HEK293T (cell line): ENCODE measurements around the gene RAB6B.

Source experiments
- CTCF ChIA-PET: fragments of 350-600 bp; formaldehyde crosslinking; extraction: SDS; loops from one replicate; lab custom pipeline; 2021; ENCODE audit warnings: antibody characterized with exemption, inconsistent platforms; lab: Yijun Ruan, JAX
- POLR2A ChIA-PET: fragments of 350-600 bp; formaldehyde crosslinking; extraction: SDS; loops from one replicate; lab custom pipeline; 2020; ENCODE audit warnings: antibody characterized with exemption, inconsistent platforms; lab: Yijun Ruan, JAX
- DNase-seq: peaks from one replicate; pipeline ENCODE4 v3.0.0; 2012; ENCODE audit warnings: mixed read lengths; ENCODE audit errors: extremely low spot score
- ARNT ChIP-seq: fragments of 450-650 bp; IDR thresholded peaks from 2 replicates; pipeline ENCODE4 v1.6.1; 2017; ENCODE audit warnings: mild to moderate bottlenecking
- BHLHE40 ChIP-seq: fragments of 450-650 bp; IDR thresholded peaks from 2 replicates; pipeline ENCODE4 v1.6.1; 2016; ENCODE audit warnings: mild to moderate bottlenecking, moderate library complexity, borderline replicate concordance
- CTBP1 ChIP-seq: fragments of 450-650 bp; IDR thresholded peaks from 2 replicates; pipeline ENCODE4 v1.6.1; 2016; ENCODE audit warnings: borderline replicate concordance
- ELF4 ChIP-seq: fragments of 450-650 bp; IDR thresholded peaks from 2 replicates; pipeline ENCODE4 v1.6.1; 2017; ENCODE audit warnings: antibody characterized with exemption
- FOXA1 ChIP-seq: fragments of 450-650 bp; IDR thresholded peaks from 2 replicates; pipeline ENCODE4 v1.6.1; 2016; ENCODE audit warnings: mild to moderate bottlenecking
- FOXK2 ChIP-seq: fragments of 450-650 bp; IDR thresholded peaks from 2 replicates; pipeline ENCODE4 v1.6.1; 2016; ENCODE audit warnings: mild to moderate bottlenecking
- FOXM1 ChIP-seq: fragments of 450-650 bp; IDR thresholded peaks from 2 replicates; pipeline ENCODE4 v1.6.1; 2017; ENCODE audit warnings: mild to moderate bottlenecking, borderline replicate concordance
- HDGF ChIP-seq: fragments of 450-650 bp; IDR thresholded peaks from 2 replicates; pipeline ENCODE4 v1.6.1; 2017; ENCODE audit warnings: antibody characterized with exemption, borderline replicate concordance
- L3MBTL2 ChIP-seq: fragments of 450-650 bp; conservative IDR thresholded peaks from 2 replicates; pipeline ENCODE4 v1.6.1; 2016; ENCODE audit warnings: mild to moderate bottlenecking
- LEF1 ChIP-seq: fragments of 450-650 bp; IDR thresholded peaks from 2 replicates; pipeline ENCODE4 v1.6.1; 2017; ENCODE audit warnings: mild to moderate bottlenecking, borderline replicate concordance
- NFRKB ChIP-seq: fragments of 450-650 bp; IDR thresholded peaks from 2 replicates; pipeline ENCODE4 v1.6.1; 2016; ENCODE audit warnings: mild to moderate bottlenecking, moderate library complexity
- SP1 ChIP-seq: fragments of 450-650 bp; IDR thresholded peaks from 2 replicates; pipeline ENCODE4 v1.6.1; 2017
- SUZ12 ChIP-seq: fragments of 450-650 bp; IDR thresholded peaks from 2 replicates; pipeline ENCODE4 v1.6.1; 2016; ENCODE audit warnings: mild to moderate bottlenecking
- TARDBP ChIP-seq: fragments of 450-650 bp; IDR thresholded peaks from 2 replicates; pipeline ENCODE4 v1.6.1; 2016
- ZNF384 ChIP-seq: fragments of 450-650 bp; IDR thresholded peaks from 2 replicates; pipeline ENCODE4 v1.6.1; 2016
- TF ChIP-seq, protein P1 (sequence below): fragments of 450-650 bp; IDR thresholded peaks from 2 replicates; pipeline ENCODE4 v1.6.1; 2016

The RAB6B gene

DNA sequence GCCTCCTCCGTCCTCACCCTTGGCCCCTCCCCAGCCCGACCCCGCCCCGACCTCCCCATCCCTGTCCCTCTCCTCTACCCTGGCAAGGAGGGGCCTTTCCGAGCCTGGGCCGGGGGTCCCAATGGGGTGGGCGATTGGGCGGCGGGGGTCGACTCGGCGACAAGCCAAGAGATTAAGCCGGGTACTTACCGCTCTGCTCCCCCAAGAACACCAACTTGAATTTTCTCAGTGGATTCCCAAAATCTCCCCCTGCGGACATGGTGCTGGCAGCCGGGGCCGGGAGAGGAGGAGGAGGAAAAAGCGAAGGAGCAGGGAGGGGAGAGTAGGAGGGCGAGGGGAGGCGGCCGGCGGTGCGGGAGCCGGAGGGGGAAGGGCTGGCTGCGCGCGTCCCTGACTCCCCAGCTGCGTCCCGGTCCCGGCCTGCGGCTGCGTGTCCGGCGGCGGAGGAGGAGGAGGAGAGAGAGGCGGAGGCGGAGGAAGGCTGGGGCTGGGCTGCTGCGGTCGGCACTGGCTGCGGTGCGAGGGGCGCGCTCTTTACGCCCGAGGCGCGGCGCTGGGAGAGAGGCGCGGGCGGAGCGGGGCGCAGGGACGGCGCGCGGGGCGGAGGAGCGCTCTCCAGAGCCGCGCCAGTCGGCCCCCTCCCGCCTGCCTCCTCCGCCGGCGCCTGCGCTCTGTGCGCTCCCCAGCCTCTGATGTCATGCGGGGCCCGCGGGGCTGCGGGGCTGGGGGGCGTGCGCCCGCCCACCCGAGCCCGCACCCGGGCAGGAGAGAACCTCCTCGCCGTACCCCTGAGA, at the start of gene RAB6B:
TSS of gene RAB6B (minus strand) at position 675 of the 794 bp plus-strand sequence. CDS start at position 259, 416 bp downstream.
- CTCF ChIA-PET, result no interaction called here
- TF ChIP-seq CTBP1 (peak; percentile 53; the same call in 1 of the 2 replicates), SP1 (no peak)
- DNase-seq, result peak; percentile 86
- POLR2A ChIA-PET, result no interaction called here

DNA sequence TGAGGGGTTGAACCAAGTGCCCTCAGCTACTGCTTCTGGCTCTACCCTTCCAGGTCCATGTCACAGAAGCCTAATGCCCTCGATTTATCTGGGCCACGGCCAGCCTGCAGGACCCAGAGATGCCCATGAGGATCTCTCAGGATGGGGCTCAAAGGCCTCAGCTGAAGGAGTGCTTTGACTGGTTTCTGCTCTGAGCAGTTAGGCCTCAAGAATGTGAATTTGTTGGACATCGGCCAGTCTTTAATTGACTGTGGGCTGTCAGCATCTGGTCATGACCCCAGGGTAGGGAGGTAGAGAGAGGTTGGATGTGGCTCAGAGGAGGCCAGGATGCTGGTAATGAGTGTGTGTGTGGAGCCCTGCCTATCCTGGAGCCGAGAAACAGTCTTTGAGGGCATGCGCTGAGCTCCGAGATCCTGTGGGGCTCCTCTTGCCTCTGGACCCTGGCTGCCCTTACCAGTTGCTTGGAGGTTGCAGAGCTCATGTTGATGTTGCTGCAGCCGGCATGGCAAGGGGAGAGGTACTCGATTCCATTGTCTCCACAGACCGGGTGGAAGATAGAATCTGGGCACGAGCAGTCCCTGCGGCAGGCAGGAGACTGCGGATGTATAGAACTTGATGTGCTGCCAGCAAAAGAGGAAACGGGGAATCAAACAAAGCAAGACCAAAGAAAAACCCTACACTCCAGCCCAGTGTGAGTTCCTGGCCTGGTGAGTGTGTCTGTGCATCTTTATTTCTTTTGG, 49.1 kb upstream of the RAB6B start:
- POLR2A ChIA-PET, result no interaction called here
- DNase-seq, result no peak
- CTCF ChIA-PET, result no interaction called here
- TF ChIP-seq TARDBP (no peak), LEF1 (no peak), ZNF384 (no peak), NFRKB (no peak), FOXM1 (no peak), ARNT (no peak)

DNA sequence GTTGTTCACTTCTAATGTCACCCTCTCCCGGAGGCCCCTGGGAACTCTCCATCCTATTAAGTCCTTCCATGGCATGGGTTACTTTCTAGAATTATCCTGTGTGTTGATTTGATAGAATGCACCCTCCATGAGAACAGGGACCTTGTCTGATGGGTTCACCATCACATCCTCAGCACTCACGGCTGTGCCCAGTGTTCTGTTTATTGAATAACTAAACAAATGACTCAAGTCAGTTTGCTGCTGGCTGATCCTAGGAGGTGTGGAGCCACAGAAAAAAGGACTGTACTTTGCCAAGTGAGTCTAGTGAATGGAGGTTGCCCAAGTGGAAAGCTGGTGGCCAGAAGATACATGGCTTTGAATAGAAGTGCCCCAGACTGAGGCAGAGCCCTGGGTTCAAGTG, 48.5 kb upstream of the RAB6B start:
- TF ChIP-seq HDGF (no peak), FOXM1 (no peak)
- ChIA-PET POLR2A (no interaction called here), CTCF (no interaction called here)
- DNase-seq, result no peak

DNA sequence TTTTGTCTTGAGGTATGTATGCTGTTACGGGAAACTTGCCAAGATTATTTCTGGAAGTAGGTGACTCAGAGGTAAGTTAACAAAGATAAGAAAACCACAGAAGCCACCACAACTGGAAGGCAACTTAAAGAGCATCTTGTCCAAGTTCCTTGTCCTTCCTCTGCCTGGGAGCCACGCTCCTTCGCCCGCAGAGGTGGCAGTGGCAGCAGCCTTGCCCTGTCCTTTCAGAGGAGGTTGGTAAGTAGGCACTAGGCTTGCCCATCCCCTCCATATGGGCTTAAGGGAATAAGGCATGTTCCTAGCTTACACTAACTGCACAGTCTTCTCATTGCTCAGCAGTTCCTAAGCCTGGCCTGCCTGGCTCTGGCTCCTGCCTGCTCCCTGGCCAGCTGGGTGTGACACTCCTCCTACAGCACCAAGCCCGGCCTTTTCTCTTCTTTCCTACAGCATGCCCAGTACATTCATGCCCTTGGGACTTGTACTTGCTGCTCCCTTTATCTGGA, 48.0 kb upstream of the RAB6B start:
- CTCF ChIA-PET, result no interaction called here

DNA sequence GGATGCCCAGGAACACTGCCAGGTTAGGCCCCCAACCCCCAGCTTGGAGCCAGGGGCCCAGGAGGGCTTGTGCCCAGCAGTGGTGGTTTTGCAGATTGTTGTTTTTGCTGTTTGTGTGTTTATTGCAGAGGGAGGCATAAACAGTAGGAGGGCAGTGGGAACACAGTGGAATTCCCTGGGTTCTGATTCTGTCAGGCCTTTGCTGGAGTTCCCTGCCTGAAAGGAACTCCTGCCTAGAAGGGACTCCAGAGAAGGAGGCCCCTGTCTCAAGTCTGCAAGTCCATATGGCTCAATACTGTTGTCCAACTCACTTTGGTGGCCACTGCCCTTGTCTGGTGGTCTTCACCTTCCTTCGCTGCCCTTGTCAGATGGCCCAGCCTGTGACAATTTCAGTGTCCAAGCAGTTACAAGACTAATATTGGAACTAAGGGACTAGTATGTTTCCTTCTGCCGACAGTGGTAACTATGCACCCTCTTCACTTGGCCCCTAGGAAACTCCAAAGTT, 47.4 kb upstream of the RAB6B start:
- POLR2A ChIA-PET, result no interaction called here
- CTCF ChIA-PET, result no interaction called here
- TF ChIP-seq NFRKB (no peak), BHLHE40 (no peak), HDGF (no peak), SP1 (no peak), LEF1 (no peak), FOXM1 (no peak), ARNT (no peak), L3MBTL2 (no peak), FOXA1 (no peak), ZNF384 (no peak), TARDBP (no peak), SUZ12 (no peak), ELF4 (no peak), FOXK2 (no peak), CTBP1 (no peak)
- TF ChIP-seq, protein P1, sequence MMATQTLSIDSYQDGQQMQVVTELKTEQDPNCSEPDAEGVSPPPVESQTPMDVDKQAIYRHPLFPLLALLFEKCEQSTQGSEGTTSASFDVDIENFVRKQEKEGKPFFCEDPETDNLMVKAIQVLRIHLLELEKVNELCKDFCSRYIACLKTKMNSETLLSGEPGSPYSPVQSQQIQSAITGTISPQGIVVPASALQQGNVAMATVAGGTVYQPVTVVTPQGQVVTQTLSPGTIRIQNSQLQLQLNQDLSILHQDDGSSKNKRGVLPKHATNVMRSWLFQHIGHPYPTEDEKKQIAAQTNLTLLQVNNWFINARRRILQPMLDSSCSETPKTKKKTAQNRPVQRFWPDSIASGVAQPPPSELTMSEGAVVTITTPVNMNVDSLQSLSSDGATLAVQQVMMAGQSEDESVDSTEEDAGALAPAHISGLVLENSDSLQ, result no peak
- no peak for DNase-seq

More for the DNA sequence above, 48.0 kb upstream of the RAB6B start:
- DNase-seq, result no peak
- POLR2A ChIA-PET, result no interaction called here
- TF ChIP-seq FOXK2 (no peak), L3MBTL2 (no peak), LEF1 (no peak)

DNA sequence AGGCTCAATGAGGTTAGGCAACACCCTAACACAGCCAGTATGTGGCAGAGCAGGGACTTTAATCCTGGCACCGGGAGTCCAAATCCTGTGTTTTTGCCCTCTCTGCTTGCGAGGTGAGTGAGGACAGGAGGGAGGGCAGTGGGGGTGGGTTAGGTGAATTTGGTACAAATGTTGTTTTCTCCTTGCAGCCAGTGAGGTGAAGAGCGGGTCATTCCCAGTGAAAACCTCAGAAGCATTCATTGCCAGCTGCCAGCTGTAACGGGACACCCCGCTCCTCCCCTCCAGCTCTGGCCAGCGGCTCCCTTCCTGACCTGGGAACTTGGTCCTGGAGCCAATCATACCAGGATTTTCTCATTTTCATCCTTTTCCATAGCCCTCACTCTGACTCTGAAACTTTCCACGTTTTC, 45.7 kb upstream of the RAB6B start:
- POLR2A ChIA-PET, result no interaction called here
- CTCF ChIA-PET, result no interaction called here
- DNase-seq, result no peak
- TF ChIP-seq FOXK2, result no peak
- no peak for TF ChIP-seq HDGF
- TF ChIP-seq NFRKB, result no peak
- no peak for TF ChIP-seq SP1
- no peak for TF ChIP-seq TARDBP
- TF ChIP-seq, protein P1, result no peak
- TF ChIP-seq ZNF384, result no peak
- no peak for TF ChIP-seq SUZ12
- no peak for TF ChIP-seq FOXM1
- no peak for TF ChIP-seq ELF4
- no peak for TF ChIP-seq LEF1
- TF ChIP-seq ARNT, result no peak
- no peak for TF ChIP-seq L3MBTL2
- TF ChIP-seq CTBP1, result no peak
- TF ChIP-seq FOXA1, result no peak
- no peak for TF ChIP-seq BHLHE40

DNA sequence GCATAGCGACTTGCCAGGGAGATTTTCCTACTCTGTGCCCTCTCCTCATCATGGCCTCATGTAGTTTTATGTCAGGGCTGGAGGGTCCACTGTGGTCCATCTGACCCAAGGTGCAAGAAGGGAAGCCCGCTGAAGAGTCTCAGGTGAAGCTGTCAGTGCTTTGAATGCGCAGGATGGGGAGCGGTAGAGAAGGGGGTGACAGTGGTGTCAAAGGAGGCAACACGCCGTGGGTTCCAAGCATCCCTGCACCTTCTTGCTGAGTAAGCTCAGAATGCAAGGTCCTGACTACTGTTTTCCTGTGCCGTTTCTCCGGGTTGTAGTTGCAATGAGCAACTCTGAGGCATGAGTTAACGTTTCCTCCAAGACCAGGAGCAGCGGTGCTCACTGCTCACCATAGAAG, 44.9 kb upstream of the RAB6B start:
- POLR2A ChIA-PET, result no interaction called here
- no peak for DNase-seq
- TF ChIP-seq L3MBTL2 (no peak), FOXK2 (no peak), ELF4 (no peak)
- CTCF ChIA-PET, result no interaction called here
